ENCODE results near the gene RACGAP1.
A peak's percentile ranks its signal among the peaks of the same experiment; 100 is the strongest.

RACGAP1 gene

GRCh38 chr12:49984476-49985359, 40.6 kb downstream of the RACGAP1 start:
- DNase-seq = no peak

- peak; percentile 81 for DNase-seq
Measured at GRCh38 chr12:49983892-49984291, 41.4 kb downstream of the RACGAP1 start.

GRCh38 chr12:49982246-49983087, 42.8 kb downstream of the RACGAP1 start:
- no peak for DNase-seq

GRCh38 chr12:49980501-49981349, 44.6 kb downstream of the RACGAP1 start:
- DNase-seq = no peak

- no peak for DNase-seq
Measured at GRCh38 chr12:49979791-49980190, 45.5 kb downstream of the RACGAP1 start.

- DNase-seq = no peak
Measured at GRCh38 chr12:49979016-49979586, 46.2 kb downstream of the RACGAP1 start.

GRCh38 chr12:49978125-49978524, 47.2 kb downstream of the RACGAP1 start:
- DNase-seq = no peak

GRCh38 chr12:49976557-49976956, 48.7 kb downstream of the RACGAP1 start:
- no peak for DNase-seq

GRCh38 chr12:49975318-49975761, 50.0 kb downstream of the RACGAP1 start:
- no peak for DNase-seq

- DNase-seq = no peak
Measured at GRCh38 chr12:49974677-49975317, 50.5 kb downstream of the RACGAP1 start.

- DNase-seq = peak; percentile 83
Measured at GRCh38 chr12:49974231-49974675, 51.0 kb downstream of the RACGAP1 start.

GRCh38 chr12:49973361-49973830, 51.9 kb downstream of the RACGAP1 start:
- DNase-seq = no peak

- DNase-seq = no peak
Measured at GRCh38 chr12:49972641-49973360, 52.5 kb downstream of the RACGAP1 start, which contains the start of gene AQP6. Gene AQP6 (plus strand): TSS chr12:49972947. CDS start chr12:49973174, 227 bp downstream.

- DNase-seq = no peak
Measured at GRCh38 chr12:49972129-49972528, 53.2 kb downstream of the RACGAP1 start.

- DNase-seq = no peak
Measured at GRCh38 chr12:49971141-49971540, 54.2 kb downstream of the RACGAP1 start.

GRCh38 chr12:49970658-49971057, 54.6 kb downstream of the RACGAP1 start:
- no peak for DNase-seq

GRCh38 chr12:49969651-49970429, 55.5 kb downstream of the RACGAP1 start:
- DNase-seq = no peak

- no peak for DNase-seq
Measured at GRCh38 chr12:49969027-49969426, 56.3 kb downstream of the RACGAP1 start.

- DNase-seq = no peak
Measured at GRCh38 chr12:49968471-49968870, 56.8 kb downstream of the RACGAP1 start.

- no peak for DNase-seq
Measured at GRCh38 chr12:49967777-49968250, 57.5 kb downstream of the RACGAP1 start.

All from femur (tissue), 1 donor.